Testis (tissue), 3 donors: ENCODE measurements around the gene CYP4F2. TPM values are rescaled to one million over a fixed set of nuclear protein-coding genes. Genes with fewer than 3 reads are reported as not detected.
"Not testable (repeated sequence)": the region's sequence is repeated elsewhere in the genome, so short reads cannot be mapped to it uniquely, and the experiment has no call there.

Experiments used
- DNase-seq: peaks from one replicate; pipeline ENCODE4 v3.0.0-alpha.2; 2019
- H3K27ac ChIP-seq, 2 donors: fragments of 200-600 bp; sonication (generic); one replicate each; pipeline ENCODE4 v1.5.1; 2019
- H3K27me3 ChIP-seq: fragments of 200-600 bp; sonication (generic); one replicate; pipeline ENCODE4 v1.5.1; 2019
- H3K36me3 ChIP-seq: fragments of 200-600 bp; sonication (generic); one replicate; pipeline ENCODE4 v1.5.1; 2017; ENCODE audit warnings: low read depth; ENCODE audit errors: missing control alignments
- H3K4me1 ChIP-seq: fragments of 200-600 bp; sonication (generic); one replicate; pipeline ENCODE4 v1.5.1; 2019
- H3K4me3 ChIP-seq, 2 donors: fragments of 200-600 bp; sonication (generic); one replicate each; pipeline ENCODE4 v1.5.1; 2017 to 2019
- H3K9me3 ChIP-seq: fragments of 200-600 bp; sonication (generic); one replicate; pipeline ENCODE4 v1.5.1; 2017
- CTCF ChIP-seq, 3 experiments: fragments of 450-650 bp in 2 of 3; fragments of 200-600 bp in 1 of 3; sonication (generic) in 1 of 3; IDR thresholded peaks; one replicate each; pipeline ENCODE4 v1.5.1; 2016 to 2019; ENCODE audit warnings: antibody characterized with exemption in 3 of 3, mild to moderate bottlenecking in 2 of 3, moderate library complexity in 1 of 3
- POLR2A ChIP-seq: fragments of 450-650 bp; IDR thresholded peaks from one replicate; pipeline ENCODE4 v1.6.1; 2017; ENCODE audit warnings: antibody characterized with exemption, mild to moderate bottlenecking, moderate library complexity
- WGBS, 2 donors: methylation state at CpG; one replicate each; pipeline ENCODE4 v1.1.5; 2018; 5-methylcytosine and 5-hydroxymethylcytosine counted together
- intact Hi-C: fragments of 100-400 bp; cut with DNase I; formaldehyde crosslinking; loops from one replicate; pipeline ENCODE4 v1.15.1; 2023; ENCODE audit warnings: low total_unique reads
- polyA plus RNA-seq: library from polyadenylated mRNA; stranded (reverse); fragments of 350-450 nt; fragmentation: Illumina TruSeq; extraction: RNeasy Lipid Tissue Mini Kit (QIAGEN cat#74804); gene quantifications from one replicate; pipeline ENCODE4 v1.2.3, GENCODE V29; 2014; ENCODE audit warnings: low read depth, low replicate concordance; ENCODE audit not compliant: insufficient read depth
- total RNA-seq, 2 donors: library from RNA; depleted of rRNA; stranded (reverse); fragments of >200 nt; gene quantifications; one replicate each; pipeline ENCODE4 v1.2.3, GENCODE V29; 2016

The CYP4F2 gene
- total and polyA plus RNA-seq, 3 donors from 2014 or later, result 1.8 to 4.1 (median 3.3) TPM

DNA sequence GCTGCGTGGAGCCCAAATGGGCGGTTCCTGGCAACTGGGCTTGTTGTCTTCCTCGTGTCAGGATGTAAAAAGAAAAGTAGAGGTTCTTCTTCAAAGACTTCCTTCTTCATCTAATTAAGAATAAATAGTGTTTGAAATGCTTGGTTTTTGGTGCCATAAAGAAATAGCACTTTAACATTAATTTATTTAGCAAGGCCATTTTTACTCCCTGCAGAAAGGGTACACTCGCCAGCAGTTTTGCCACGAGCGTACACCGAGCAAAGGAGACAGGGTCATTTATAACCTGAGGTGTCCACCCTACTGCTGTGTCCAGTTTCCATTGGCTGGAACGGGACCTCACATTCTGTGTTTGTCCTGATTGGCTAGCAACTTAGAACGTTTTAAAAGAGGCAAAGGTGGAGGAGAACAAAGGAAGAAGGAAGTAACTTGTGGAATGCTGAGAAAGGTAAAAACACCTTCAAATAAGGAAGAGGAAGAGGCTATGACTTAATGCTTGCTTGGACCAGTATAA, 60.6 kb downstream of the CYP4F2 start:
- intact Hi-C loops, result no loop called here

DNA sequence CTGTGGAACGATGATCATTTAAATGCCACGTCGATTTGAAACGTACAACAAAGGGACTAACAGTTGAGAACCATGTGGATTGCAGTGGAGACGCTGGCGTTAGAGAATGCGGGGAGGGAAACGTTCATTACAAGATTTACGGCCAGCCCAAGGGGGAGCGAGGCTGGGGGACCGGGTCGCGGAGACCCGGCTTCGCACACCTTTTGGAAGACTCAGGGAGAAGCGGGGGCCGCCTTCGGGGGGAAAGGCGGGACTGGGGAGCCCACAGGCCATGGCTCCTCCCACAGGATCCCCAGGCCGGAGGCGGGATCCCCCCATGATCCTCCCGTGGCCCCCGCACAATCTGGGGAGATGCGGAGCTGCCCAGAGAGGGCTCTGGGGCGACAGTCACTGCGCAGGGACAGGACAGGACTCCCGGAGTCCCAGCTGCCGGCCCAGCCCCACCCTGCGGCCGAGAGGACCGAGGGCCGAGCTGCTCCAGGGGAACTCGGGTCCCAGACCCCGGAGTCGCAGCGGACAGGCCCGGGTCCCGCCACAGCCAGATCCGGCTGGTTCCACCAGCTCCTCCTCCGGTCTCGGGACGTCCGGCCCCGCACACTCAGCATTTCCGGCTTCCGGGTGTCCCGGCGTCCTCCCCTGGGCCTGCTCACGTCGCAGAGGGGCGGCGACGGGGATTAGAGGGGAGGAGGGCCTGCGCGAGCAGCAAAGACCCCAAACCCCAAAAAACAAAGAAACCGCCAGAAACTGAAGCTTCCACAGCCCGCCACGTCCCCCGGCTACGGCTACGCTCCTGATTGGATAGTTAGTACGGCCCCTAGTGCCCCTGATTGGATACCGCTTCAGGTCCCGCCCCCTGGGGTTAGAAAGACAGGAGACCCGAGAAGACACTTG, 61.3 kb downstream of the CYP4F2 start:
- TF ChIP-seq POLR2A, result peak; percentile 22
- TF ChIP-seq CTCF (IDR thresholded peaks at IDR 0.05), result no peak
- intact Hi-C loops, result no loop called here
- DNase-seq, result peak; percentile 99

More for the DNA sequence above, 60.6 kb downstream of the CYP4F2 start:
- peaks cover 6% of the 10 kb centered on the region for H3K4me1 ChIP-seq
- H3K9me3 ChIP-seq, result no peaks in the 10 kb centered on the region
- peak overlapping the region; percentile 74 to 97 for H3K4me3 ChIP-seq
- no peaks in the 10 kb centered on the region for H3K27me3 ChIP-seq
- WGBS, 2 donors, result 0 to 1% methylated on average over 9 of the region's 9 CpGs
- H3K36me3 ChIP-seq, result no peaks in the 10 kb centered on the region
- no peak for DNase-seq
- H3K27ac ChIP-seq, result peak overlapping the region; percentile 100
- TF ChIP-seq POLR2A, result no peak
- TF ChIP-seq CTCF (IDR thresholded peaks at IDR 0.05), result no peak

DNA sequence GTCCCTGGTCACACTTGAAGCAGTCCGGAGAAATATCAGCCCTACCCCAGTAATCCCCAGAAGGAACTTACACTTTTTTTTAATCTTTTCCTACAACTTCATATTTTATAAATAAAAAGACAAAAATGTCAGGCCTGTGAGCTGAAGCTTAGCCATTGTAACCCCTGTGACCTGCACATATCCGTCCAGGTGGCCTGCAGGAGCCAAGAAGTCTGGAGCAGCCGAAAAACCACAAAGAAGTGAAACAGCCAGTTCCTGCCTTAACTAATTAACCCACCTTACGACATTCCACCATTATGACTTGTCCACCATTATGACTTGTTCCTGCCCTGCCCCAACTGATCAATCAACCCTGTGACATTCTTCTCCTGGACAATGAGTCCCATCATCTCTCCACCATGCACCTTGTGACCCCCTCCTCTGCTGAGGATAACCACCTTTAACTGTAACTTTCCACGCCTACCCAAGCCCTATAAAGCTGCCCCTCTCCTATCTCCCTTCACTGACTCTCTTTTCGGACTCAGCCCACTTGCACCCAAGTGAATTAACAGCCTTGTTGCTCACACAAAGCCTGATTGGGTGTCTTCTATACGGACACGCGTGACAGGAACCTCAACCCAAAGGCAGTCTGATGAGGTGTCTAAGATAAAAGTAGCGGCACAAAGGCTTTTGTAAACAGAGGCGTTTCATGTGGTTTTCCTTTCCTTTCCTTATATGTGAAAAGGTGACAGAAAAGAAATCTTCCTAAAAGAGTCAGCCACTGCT, 62.1 kb downstream of the CYP4F2 start:
- Histone ChIP-seq H3K4me3 (peak overlapping the region; percentile 74 to 97), H3K27ac (peak overlapping the region; percentile 100)
- H3K4me1 ChIP-seq, H3K36me3 ChIP-seq, H3K27me3 ChIP-seq, H3K9me3 ChIP-seq, intact Hi-C loops: not testable (repeated sequence)
- 27 to 37% methylated on average over 11 of the region's 11 CpGs for WGBS, 2 donors
- DNase-seq, result peak; percentile 21

More for the DNA sequence above, 61.3 kb downstream of the CYP4F2 start:
- 0 to 1% methylated on average over 24 to 61 of the region's 65 CpGs for WGBS, 2 donors
- Histone ChIP-seq H3K36me3 (no peaks in the 10 kb centered on the region), H3K9me3 (no peaks in the 10 kb centered on the region), H3K27ac (peak overlapping the region; percentile 100), H3K4me1 (peaks cover 6% of the 10 kb centered on the region), H3K27me3 (no peaks in the 10 kb centered on the region), H3K4me3 (peak overlapping the region; percentile 74 to 97)

DNA sequence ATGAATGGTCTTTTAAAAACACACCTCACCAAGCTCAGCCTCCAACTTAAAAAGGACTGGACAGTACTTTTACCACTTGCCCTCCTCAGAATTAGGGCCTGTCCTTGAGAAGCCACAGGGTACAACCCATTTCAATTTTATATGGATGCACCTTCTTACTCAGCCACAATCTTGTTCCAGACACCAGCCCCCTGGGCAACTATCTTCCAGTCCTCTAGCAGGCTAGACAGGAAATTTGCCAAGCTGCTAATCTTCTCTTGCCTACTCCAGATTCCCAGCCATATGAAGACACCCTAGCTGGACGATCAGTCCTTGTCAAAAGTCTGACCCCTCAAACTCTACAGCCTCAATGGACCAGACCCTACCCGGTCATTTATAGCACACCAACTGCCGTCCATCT, 63.6 kb downstream of the CYP4F2 start:
- DNase-seq, H3K27me3 ChIP-seq, H3K9me3 ChIP-seq, H3K27ac ChIP-seq, H3K4me3 ChIP-seq, intact Hi-C loops, H3K4me1 ChIP-seq, H3K36me3 ChIP-seq: not testable (repeated sequence)
- 86 to 95% methylated on average over 3 of the region's 3 CpGs for WGBS, 2 donors

GRCh38 chr19:15831626-15832025, 66.2 kb downstream of the CYP4F2 start:
- intact Hi-C loops, result no loop called here
- H3K4me1 ChIP-seq, result peaks cover 6% of the 10 kb centered on the region
- H3K4me3 ChIP-seq, result no peak overlapping the region
- no peak overlapping the region for H3K27ac ChIP-seq
- no peak for TF ChIP-seq CTCF (IDR thresholded peaks at IDR 0.05)
- no peak for TF ChIP-seq POLR2A
- no peaks in the 10 kb centered on the region for H3K27me3 ChIP-seq
- H3K36me3 ChIP-seq, result no peaks in the 10 kb centered on the region
- no peaks in the 10 kb centered on the region for H3K9me3 ChIP-seq
- 76 to 81% methylated on average over 5 of the region's 5 CpGs for WGBS, 2 donors
- no peak for DNase-seq
